ENCODE results near the gene HMGB4.
A peak's percentile ranks its signal among the peaks of the same experiment; 100 is the strongest.

The HMGB4 gene

DNA sequence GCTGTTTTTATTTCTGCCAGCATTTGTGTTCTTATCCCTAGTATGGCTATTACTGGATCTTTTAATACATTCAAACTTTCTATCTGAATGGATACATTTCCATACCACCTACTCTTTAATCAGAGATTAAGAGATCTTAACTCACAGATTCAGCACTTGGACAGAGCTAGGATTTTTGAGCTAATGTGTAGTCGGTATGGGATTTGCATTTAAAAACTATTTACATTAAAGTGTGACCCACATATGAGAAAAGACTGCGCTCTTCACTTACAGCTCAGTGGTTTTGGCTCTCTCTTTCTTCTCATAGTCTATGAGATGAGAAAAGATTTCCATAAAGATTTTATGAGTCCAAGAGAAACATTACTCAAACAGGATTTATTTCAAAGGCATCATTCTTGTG is 16.4 kb downstream of the HMGB4 start:
- TF ChIP-seq GABPA (IDR thresholded peaks at IDR 0.05; ENCODE audit: low read depth), result no peak
- TF ChIP-seq, protein P1, sequence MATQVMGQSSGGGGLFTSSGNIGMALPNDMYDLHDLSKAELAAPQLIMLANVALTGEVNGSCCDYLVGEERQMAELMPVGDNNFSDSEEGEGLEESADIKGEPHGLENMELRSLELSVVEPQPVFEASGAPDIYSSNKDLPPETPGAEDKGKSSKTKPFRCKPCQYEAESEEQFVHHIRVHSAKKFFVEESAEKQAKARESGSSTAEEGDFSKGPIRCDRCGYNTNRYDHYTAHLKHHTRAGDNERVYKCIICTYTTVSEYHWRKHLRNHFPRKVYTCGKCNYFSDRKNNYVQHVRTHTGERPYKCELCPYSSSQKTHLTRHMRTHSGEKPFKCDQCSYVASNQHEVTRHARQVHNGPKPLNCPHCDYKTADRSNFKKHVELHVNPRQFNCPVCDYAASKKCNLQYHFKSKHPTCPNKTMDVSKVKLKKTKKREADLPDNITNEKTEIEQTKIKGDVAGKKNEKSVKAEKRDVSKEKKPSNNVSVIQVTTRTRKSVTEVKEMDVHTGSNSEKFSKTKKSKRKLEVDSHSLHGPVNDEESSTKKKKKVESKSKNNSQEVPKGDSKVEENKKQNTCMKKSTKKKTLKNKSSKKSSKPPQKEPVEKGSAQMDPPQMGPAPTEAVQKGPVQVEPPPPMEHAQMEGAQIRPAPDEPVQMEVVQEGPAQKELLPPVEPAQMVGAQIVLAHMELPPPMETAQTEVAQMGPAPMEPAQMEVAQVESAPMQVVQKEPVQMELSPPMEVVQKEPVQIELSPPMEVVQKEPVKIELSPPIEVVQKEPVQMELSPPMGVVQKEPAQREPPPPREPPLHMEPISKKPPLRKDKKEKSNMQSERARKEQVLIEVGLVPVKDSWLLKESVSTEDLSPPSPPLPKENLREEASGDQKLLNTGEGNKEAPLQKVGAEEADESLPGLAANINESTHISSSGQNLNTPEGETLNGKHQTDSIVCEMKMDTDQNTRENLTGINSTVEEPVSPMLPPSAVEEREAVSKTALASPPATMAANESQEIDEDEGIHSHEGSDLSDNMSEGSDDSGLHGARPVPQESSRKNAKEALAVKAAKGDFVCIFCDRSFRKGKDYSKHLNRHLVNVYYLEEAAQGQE (IDR thresholded peaks at IDR 0.05; ENCODE audit: insufficient replicate concordance, low read depth), result peak; percentile 82
- Histone ChIP-seq H3K27ac (replicated peaks) (no peak overlapping the region), H3K27me3 (ENCODE audit: insufficient read depth, poor library complexity, severe bottlenecking) (no peaks in the 10 kb centered on the region), H3K4me3 (replicated peaks; ENCODE audit: insufficient read depth, low read length) (no peak overlapping the region)
- no peak for DNase-seq (ENCODE audit: low read depth in 1 of 2, low spot score in 1 of 2)

DNA sequence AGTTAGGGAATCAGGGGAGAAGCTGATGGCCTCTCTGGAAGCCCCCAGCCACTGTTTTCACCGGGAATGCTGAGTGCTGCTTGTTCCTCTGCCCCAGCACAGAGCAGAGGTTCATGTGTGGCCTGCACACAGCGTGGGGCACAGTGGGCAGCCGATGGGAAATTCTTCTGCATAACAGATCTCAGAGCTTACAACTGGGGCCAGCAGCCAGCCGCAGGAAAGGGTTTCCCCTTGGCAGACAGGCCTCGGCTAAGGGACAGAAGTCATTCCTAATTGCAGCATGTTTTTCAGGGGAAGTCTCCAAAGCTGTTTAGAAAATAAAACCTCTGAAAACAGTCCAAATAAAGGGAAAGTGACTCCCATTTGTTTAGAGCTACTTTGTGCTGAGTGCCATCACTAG is 22.6 kb downstream of the HMGB4 start:
- no peak for DNase-seq (ENCODE audit: low read depth in 1 of 2, low spot score in 1 of 2)
- Histone ChIP-seq H3K27me3 (ENCODE audit: insufficient read depth, poor library complexity, severe bottlenecking) (peaks cover 2% of the 10 kb centered on the region), H3K27ac (replicated peaks) (no peak overlapping the region), H3K4me3 (replicated peaks; ENCODE audit: insufficient read depth, low read length) (no peak overlapping the region)
- TF ChIP-seq GABPA (IDR thresholded peaks at IDR 0.05; ENCODE audit: low read depth), result no peak
- TF ChIP-seq, protein P1 (IDR thresholded peaks at IDR 0.05; ENCODE audit: insufficient replicate concordance, low read depth), result no peak
- TF ChIP-seq SPI1 (IDR thresholded peaks at IDR 0.05; ENCODE audit: borderline replicate concordance, low read depth), result no peak

GRCh38 chr1:33893147-33893830 is 29.4 kb downstream of the HMGB4 start:
- Histone ChIP-seq H3K27me3 (ENCODE audit: insufficient read depth, poor library complexity, severe bottlenecking) (no peaks in the 10 kb centered on the region), H3K4me3 (replicated peaks; ENCODE audit: insufficient read depth, low read length) (no peak overlapping the region), H3K27ac (replicated peaks) (no peak overlapping the region)
- TF ChIP-seq POLR2AphosphoS5 (IDR thresholded peaks at IDR 0.05; ENCODE audit: low read depth), result no peak
- TF ChIP-seq GABPA (IDR thresholded peaks at IDR 0.05; ENCODE audit: low read depth), result no peak
- TF ChIP-seq, protein P1 (IDR thresholded peaks at IDR 0.05; ENCODE audit: insufficient replicate concordance, low read depth), result no peak
- no peak for TF ChIP-seq CTCF (IDR thresholded peaks at IDR 0.05; ENCODE audit: insufficient read depth, low read length)
- TF ChIP-seq SPI1 (IDR thresholded peaks at IDR 0.05; ENCODE audit: borderline replicate concordance, low read depth), result no peak
- DNase-seq (ENCODE audit: low read depth in 1 of 2, low spot score in 1 of 2), result no peak

- H3K27me3 ChIP-seq (ENCODE audit: insufficient read depth, poor library complexity, severe bottlenecking), result no peaks in the 10 kb centered on the region
- no peak overlapping the region for H3K27ac ChIP-seq (replicated peaks)
- TF ChIP-seq, protein P1 (IDR thresholded peaks at IDR 0.05; ENCODE audit: insufficient replicate concordance, low read depth), result no peak
- TF ChIP-seq CTCF (IDR thresholded peaks at IDR 0.05; ENCODE audit: insufficient read depth, low read length), result no peak
- no peak for TF ChIP-seq SPI1 (IDR thresholded peaks at IDR 0.05; ENCODE audit: borderline replicate concordance, low read depth)
- no peak for TF ChIP-seq GABPA (IDR thresholded peaks at IDR 0.05; ENCODE audit: low read depth)
- TF ChIP-seq POLR2AphosphoS5 (IDR thresholded peaks at IDR 0.05; ENCODE audit: low read depth), result no peak
- DNase-seq (ENCODE audit: low read depth in 1 of 2, low spot score in 1 of 2), result no peak
- no peak overlapping the region for H3K4me3 ChIP-seq (replicated peaks; ENCODE audit: insufficient read depth, low read length)
These were observed 31.5 kb downstream of the HMGB4 start for GRCh38 chr1:33895396-33895795.
